ENCODE data around the gene SYK. TPM values are rescaled to one million over a fixed set of nuclear protein-coding genes. Genes with fewer than 3 reads are reported as not detected.

The SYK gene
- total and polyA plus RNA-seq, 2 of the 13 experiments (the other 11 are each of a cell fraction or from before 2014, with no cell fraction given) = not detected

GRCh38 chr9:90840696-90841095 is 39.1 kb downstream of the SYK start:
- Histone ChIP-seq H3K27ac (ENCODE audit: extremely low read length, insufficient read depth, low read length) (no peak overlapping the region), H3K9ac (ENCODE audit: insufficient read depth, low read depth, low read length) (no peak overlapping the region), H3K9me3 (ENCODE audit: low read length) (peaks cover 11% of the 10 kb centered on the region), H4K20me1 (ENCODE audit: insufficient read depth, low read length) (no peaks in the 10 kb centered on the region), H3K27me3 (ENCODE audit: control insufficient read depth in 1 of 2, insufficient read depth in 2 of 2, low read length in 2 of 2) (no peaks in the 10 kb centered on the region; a peak in 1 of 5 replicates), H3K4me1 (ENCODE audit: insufficient read depth, low read length) (no peaks in the 10 kb centered on the region), H3K4me3 (replicated peaks in 1 of 3; ENCODE audit: insufficient read depth in 1 of 3, low read depth in 2 of 3, low read length in 3 of 3) (no peak overlapping the region), H3K36me3 (replicated peaks in 1 of 2; ENCODE audit: control insufficient read depth in 1 of 2, insufficient read depth in 2 of 2, low read length in 2 of 2) (no peaks in the 10 kb centered on the region), H3K79me2 (ENCODE audit: insufficient read depth, low read length) (no peaks in the 10 kb centered on the region), H2AFZ (ENCODE audit: low read length) (no peak overlapping the region), H3K4me2 (ENCODE audit: low read depth, low read length) (no peak overlapping the region)
- intact Hi-C loops (cut with micrococcal nuclease; ENCODE audit: unreplicated experiment) (no loop called here), in situ Hi-C loops (cut with HindIII; ENCODE audit: extremely low pct_ligation_motif_present, low pct_unique_long_range_greater_than_20kb) (no loop called here)
- ChIA-PET POLR2A (no interaction called here), CTCF (ENCODE audit: low intra/inter-chr PET ratio, low total read pairs) (no interaction called here)
- ATAC-seq (no peak), DNase-seq (ENCODE audit: low spot score) (no peak), FAIRE-seq (no peak)
- TF ChIP-seq GABPB1 (CRISPR knock-in tag; IDR thresholded peaks at IDR 0.05) (no peak), PPARG (CRISPR knock-in tag; conservative IDR thresholded peaks at IDR 0.05) (no peak), ATF7-NPFF (CRISPR knock-in tag; IDR thresholded peaks at IDR 0.05; ENCODE audit: low read depth) (no peak), ZFP1 (CRISPR knock-in tag; IDR thresholded peaks at IDR 0.05) (no peak), ZNF451 (CRISPR knock-in tag; IDR thresholded peaks at IDR 0.05) (no peak), ZNF232 (CRISPR knock-in tag; IDR thresholded peaks at IDR 0.05; ENCODE audit: borderline replicate concordance) (no peak), ZNF543 (CRISPR knock-in tag; IDR thresholded peaks at IDR 0.05) (no peak), RBFOX2 (IDR thresholded peaks at IDR 0.05; ENCODE audit: low read depth, low read length) (no peak)
- no TSS peak for BruUV-seq (replicated peaks)
- WGBS (ENCODE audit: low lambda C conversion rate) = 76% methylated on average over 5 of the region's 5 CpGs

GRCh38 chr9:90841213-90841612 is 39.6 kb downstream of the SYK start:
- Histone ChIP-seq H3K4me1 (ENCODE audit: insufficient read depth, low read length) (no peaks in the 10 kb centered on the region), H3K27ac (ENCODE audit: extremely low read length, insufficient read depth, low read length) (no peak overlapping the region), H2AFZ (ENCODE audit: low read length) (no peak overlapping the region), H3K9ac (ENCODE audit: insufficient read depth, low read depth, low read length) (no peak overlapping the region), H3K27me3 (ENCODE audit: control insufficient read depth in 1 of 2, insufficient read depth in 2 of 2, low read length in 2 of 2) (no peaks in the 10 kb centered on the region; a peak in 1 of 5 replicates), H3K79me2 (ENCODE audit: insufficient read depth, low read length) (no peaks in the 10 kb centered on the region), H3K36me3 (replicated peaks in 1 of 2; ENCODE audit: control insufficient read depth in 1 of 2, insufficient read depth in 2 of 2, low read length in 2 of 2) (no peaks in the 10 kb centered on the region), H3K4me3 (replicated peaks in 1 of 3; ENCODE audit: insufficient read depth in 1 of 3, low read depth in 2 of 3, low read length in 3 of 3) (no peak overlapping the region), H3K9me3 (ENCODE audit: low read length) (peaks cover 11% of the 10 kb centered on the region), H3K4me2 (ENCODE audit: low read depth, low read length) (no peak overlapping the region), H4K20me1 (ENCODE audit: insufficient read depth, low read length) (no peaks in the 10 kb centered on the region)
- CTCF ChIA-PET (ENCODE audit: low intra/inter-chr PET ratio, low total read pairs) = no interaction called here
- intact Hi-C loops (cut with micrococcal nuclease; ENCODE audit: unreplicated experiment) (no loop called here), in situ Hi-C loops (cut with HindIII; ENCODE audit: extremely low pct_ligation_motif_present, low pct_unique_long_range_greater_than_20kb) (no loop called here)
- ATAC-seq = no peak
- BruUV-seq (replicated peaks) = no TSS peak
- WGBS (ENCODE audit: low lambda C conversion rate) = 24% methylated on average over 5 of the region's 5 CpGs
- DNase-seq (ENCODE audit: low spot score) = no peak
- peak; percentile 49 for FAIRE-seq
- POLR2A ChIA-PET = no interaction called here
- TF ChIP-seq TFE3 (CRISPR knock-in tag; IDR thresholded peaks at IDR 0.05) = no peak
- TF ChIP-seq, protein P1, sequence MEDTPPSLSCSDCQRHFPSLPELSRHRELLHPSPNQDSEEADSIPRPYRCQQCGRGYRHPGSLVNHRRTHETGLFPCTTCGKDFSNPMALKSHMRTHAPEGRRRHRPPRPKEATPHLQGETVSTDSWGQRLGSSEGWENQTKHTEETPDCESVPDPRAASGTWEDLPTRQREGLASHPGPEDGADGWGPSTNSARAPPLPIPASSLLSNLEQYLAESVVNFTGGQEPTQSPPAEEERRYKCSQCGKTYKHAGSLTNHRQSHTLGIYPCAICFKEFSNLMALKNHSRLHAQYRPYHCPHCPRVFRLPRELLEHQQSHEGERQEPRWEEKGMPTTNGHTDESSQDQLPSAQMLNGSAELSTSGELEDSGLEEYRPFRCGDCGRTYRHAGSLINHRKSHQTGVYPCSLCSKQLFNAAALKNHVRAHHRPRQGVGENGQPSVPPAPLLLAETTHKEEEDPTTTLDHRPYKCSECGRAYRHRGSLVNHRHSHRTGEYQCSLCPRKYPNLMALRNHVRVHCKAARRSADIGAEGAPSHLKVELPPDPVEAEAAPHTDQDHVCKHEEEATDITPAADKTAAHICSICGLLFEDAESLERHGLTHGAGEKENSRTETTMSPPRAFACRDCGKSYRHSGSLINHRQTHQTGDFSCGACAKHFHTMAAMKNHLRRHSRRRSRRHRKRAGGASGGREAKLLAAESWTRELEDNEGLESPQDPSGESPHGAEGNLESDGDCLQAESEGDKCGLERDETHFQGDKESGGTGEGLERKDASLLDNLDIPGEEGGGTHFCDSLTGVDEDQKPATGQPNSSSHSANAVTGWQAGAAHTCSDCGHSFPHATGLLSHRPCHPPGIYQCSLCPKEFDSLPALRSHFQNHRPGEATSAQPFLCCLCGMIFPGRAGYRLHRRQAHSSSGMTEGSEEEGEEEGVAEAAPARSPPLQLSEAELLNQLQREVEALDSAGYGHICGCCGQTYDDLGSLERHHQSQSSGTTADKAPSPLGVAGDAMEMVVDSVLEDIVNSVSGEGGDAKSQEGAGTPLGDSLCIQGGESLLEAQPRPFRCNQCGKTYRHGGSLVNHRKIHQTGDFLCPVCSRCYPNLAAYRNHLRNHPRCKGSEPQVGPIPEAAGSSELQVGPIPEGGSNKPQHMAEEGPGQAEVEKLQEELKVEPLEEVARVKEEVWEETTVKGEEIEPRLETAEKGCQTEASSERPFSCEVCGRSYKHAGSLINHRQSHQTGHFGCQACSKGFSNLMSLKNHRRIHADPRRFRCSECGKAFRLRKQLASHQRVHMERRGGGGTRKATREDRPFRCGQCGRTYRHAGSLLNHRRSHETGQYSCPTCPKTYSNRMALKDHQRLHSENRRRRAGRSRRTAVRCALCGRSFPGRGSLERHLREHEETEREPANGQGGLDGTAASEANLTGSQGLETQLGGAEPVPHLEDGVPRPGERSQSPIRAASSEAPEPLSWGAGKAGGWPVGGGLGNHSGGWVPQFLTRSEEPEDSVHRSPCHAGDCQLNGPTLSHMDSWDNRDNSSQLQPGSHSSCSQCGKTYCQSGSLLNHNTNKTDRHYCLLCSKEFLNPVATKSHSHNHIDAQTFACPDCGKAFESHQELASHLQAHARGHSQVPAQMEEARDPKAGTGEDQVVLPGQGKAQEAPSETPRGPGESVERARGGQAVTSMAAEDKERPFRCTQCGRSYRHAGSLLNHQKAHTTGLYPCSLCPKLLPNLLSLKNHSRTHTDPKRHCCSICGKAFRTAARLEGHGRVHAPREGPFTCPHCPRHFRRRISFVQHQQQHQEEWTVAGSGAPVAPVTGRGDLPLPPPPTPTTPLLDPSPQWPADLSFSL (CRISPR knock-in tag; IDR thresholded peaks at IDR 0.05) = peak; percentile 76
- no peak for TF ChIP-seq ZNF468 (CRISPR knock-in tag; IDR thresholded peaks at IDR 0.05)
- TF ChIP-seq CBFB (CRISPR knock-in tag; IDR thresholded peaks at IDR 0.05) = no peak
- TF ChIP-seq CREB1 (IDR thresholded peaks at IDR 0.05) = peak; percentile 60; the same call in 1 of the 2 replicates
- no peak for TF ChIP-seq CREB1 (CRISPR knock-in tag; IDR thresholded peaks at IDR 0.05)
